ENCODE results near the gene PHKB.

The PHKB gene

GRCh38 chr16:47734081-47734857, 273.1 kb downstream of the PHKB start:
- FAIRE-seq = no peak

- no peak for FAIRE-seq
These were observed 274.0 kb downstream of the PHKB start for GRCh38 chr16:47734987-47735594.

- no peak for FAIRE-seq
These were observed 289.2 kb downstream of the PHKB start for GRCh38 chr16:47750371-47750770.

Data from G401.6 (cell line).